ENCODE results near the gene ARAP1.

DNA sequence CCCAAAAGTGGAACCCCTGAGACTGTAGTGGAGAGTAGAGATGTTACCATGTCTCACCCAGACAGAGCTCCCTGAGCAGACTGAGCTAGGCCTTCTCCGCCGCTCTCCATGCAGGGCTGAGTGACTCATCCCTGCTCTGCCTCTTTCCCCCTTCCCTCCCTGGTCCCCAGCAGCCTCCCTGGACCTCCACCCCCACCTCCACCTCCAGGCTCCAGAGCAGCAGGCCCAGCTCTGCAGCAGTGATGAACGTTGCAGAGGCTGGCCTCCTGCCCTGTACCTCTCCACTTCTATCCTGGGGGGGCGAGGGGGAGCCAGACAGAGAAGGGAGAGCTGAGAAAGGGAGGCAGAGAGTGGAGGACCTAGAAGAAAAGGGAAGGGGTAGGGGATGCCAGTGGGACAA lies 19.3 kb upstream of the ARAP1 start:
- TF ChIP-seq, protein P1, sequence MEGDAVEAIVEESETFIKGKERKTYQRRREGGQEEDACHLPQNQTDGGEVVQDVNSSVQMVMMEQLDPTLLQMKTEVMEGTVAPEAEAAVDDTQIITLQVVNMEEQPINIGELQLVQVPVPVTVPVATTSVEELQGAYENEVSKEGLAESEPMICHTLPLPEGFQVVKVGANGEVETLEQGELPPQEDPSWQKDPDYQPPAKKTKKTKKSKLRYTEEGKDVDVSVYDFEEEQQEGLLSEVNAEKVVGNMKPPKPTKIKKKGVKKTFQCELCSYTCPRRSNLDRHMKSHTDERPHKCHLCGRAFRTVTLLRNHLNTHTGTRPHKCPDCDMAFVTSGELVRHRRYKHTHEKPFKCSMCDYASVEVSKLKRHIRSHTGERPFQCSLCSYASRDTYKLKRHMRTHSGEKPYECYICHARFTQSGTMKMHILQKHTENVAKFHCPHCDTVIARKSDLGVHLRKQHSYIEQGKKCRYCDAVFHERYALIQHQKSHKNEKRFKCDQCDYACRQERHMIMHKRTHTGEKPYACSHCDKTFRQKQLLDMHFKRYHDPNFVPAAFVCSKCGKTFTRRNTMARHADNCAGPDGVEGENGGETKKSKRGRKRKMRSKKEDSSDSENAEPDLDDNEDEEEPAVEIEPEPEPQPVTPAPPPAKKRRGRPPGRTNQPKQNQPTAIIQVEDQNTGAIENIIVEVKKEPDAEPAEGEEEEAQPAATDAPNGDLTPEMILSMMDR (IDR thresholded peaks at IDR 0.05) = no peak
- TF ChIP-seq POLR2AphosphoS5 (IDR thresholded peaks at IDR 0.05) = no peak
- no peak for TF ChIP-seq POLR2A (IDR thresholded peaks at IDR 0.05)
- no peak for TF ChIP-seq EP300 (IDR thresholded peaks at IDR 0.05)
